Liver (tissue), 9 donors: ENCODE data around the gene DSE. TPM values are rescaled to one million over a fixed set of nuclear protein-coding genes. Genes with fewer than 3 reads are reported as not detected.
A peak's percentile ranks its signal among the peaks of the same experiment; 100 is the strongest.

Experiments
- DNase-seq: peaks from one replicate; pipeline ENCODE4 v3.0.0-alpha.2; 2017; ENCODE audit warnings: low spot score
- H3K27ac ChIP-seq, 2 donors: one replicate each; pipeline ENCODE4 v1.7.0; 2013; ENCODE audit warnings: inconsistent platforms in 2 of 2, low read length in 2 of 2, control low read depth in 1 of 2, low read depth in 1 of 2, mild to moderate bottlenecking in 1 of 2
- H3K27me3 ChIP-seq, 4 donors: one replicate each; pipeline versions ENCODE4 v1.6.1 to v1.7.0; 2013; ENCODE audit warnings: low read length in 3 of 4, inconsistent platforms in 1 of 4, mild to moderate bottlenecking in 1 of 4, moderate library complexity in 1 of 4; ENCODE audit not compliant: control insufficient read depth in 4 of 4, insufficient read depth in 4 of 4
- H3K36me3 ChIP-seq, 4 donors: one replicate each; pipeline versions ENCODE4 v1.6.1 to v1.7.0; 2013; ENCODE audit warnings: low read length in 3 of 4, mild to moderate bottlenecking in 3 of 4, low read depth in 1 of 4, moderate library complexity in 1 of 4; ENCODE audit not compliant: control insufficient read depth in 4 of 4, insufficient read depth in 3 of 4
- H3K4me1 ChIP-seq, 4 donors: one replicate each; pipeline versions ENCODE4 v1.6.1 to v1.7.0; 2013; ENCODE audit warnings: low read length in 3 of 4, mild to moderate bottlenecking in 3 of 4, moderate library complexity in 1 of 4; ENCODE audit not compliant: control insufficient read depth in 4 of 4, insufficient read depth in 4 of 4
- H3K4me3 ChIP-seq, 3 donors: one replicate each; pipeline versions ENCODE4 v1.6.1 to v1.7.0; 2013; ENCODE audit warnings: low read length in 3 of 3, control low read depth in 1 of 3, low read depth in 1 of 3, mild to moderate bottlenecking in 1 of 3
- H3K9ac ChIP-seq, 2 donors: one replicate each; pipeline ENCODE4 v1.7.0; 2013; ENCODE audit warnings: low read length in 2 of 2, mild to moderate bottlenecking in 2 of 2, moderate library complexity in 2 of 2, control low read depth in 1 of 2, low read depth in 1 of 2
- H3K9me3 ChIP-seq, 4 donors: one replicate each; pipeline versions ENCODE4 v1.6.1 to v1.7.0; 2013; ENCODE audit warnings: low read length in 3 of 4; ENCODE audit not compliant: control insufficient read depth in 4 of 4
- CTCF ChIP-seq: fragments of 150-350 bp; IDR thresholded peaks from 2 replicates; pipeline ENCODE4 v1.5.1; 2017; ENCODE audit warnings: improper control_type of control experiment, low read depth, low read length; ENCODE audit not compliant: missing input control
- EGR1 ChIP-seq, 2 donors: IDR thresholded peaks; 2 replicates each; pipeline ENCODE4 v1.6.1; 2016 to 2018; ENCODE audit warnings: antibody characterized with exemption in 2 of 2, low read depth in 2 of 2
- FOXA1 ChIP-seq: IDR thresholded peaks from 2 replicates; pipeline ENCODE4 v1.6.1; 2016; ENCODE audit warnings: antibody characterized with exemption
- FOXA2 ChIP-seq: IDR thresholded peaks from 2 replicates; pipeline ENCODE4 v1.6.1; 2016; ENCODE audit warnings: antibody characterized with exemption
- GABPA ChIP-seq, 2 donors: IDR thresholded peaks in 1 of 2; conservative IDR thresholded peaks in 1 of 2; 2 replicates each; pipeline ENCODE4 v1.6.1; 2016; ENCODE audit warnings: antibody characterized with exemption in 2 of 2, mild to moderate bottlenecking in 1 of 2, moderate library complexity in 1 of 2
- HNF4A ChIP-seq, 2 donors: conservative IDR thresholded peaks; 2 replicates each; pipeline ENCODE4 v1.6.1; 2016; ENCODE audit warnings: antibody characterized with exemption in 2 of 2, mild to moderate bottlenecking in 2 of 2
- JUND ChIP-seq, 2 donors: IDR thresholded peaks; 2 replicates each; pipeline ENCODE4 v1.6.1; 2016; ENCODE audit warnings: antibody characterized with exemption in 2 of 2
- NR2F2 ChIP-seq: IDR thresholded peaks from 2 replicates; pipeline ENCODE4 v1.6.1; 2016; ENCODE audit warnings: antibody characterized with exemption
- RAD21 ChIP-seq, 2 donors: IDR thresholded peaks; 2 replicates each; pipeline ENCODE4 v1.6.1; 2016; ENCODE audit warnings: antibody characterized with exemption in 2 of 2, mild to moderate bottlenecking in 2 of 2
- SP1 ChIP-seq: IDR thresholded peaks from 2 replicates; pipeline ENCODE4 v1.6.1; 2018; ENCODE audit warnings: antibody characterized with exemption, mild to moderate bottlenecking
- TAF1 ChIP-seq: conservative IDR thresholded peaks from 2 replicates; pipeline ENCODE4 v1.6.1; 2016; ENCODE audit warnings: antibody characterized with exemption, mild to moderate bottlenecking
- YY1 ChIP-seq: IDR thresholded peaks from 2 replicates; pipeline ENCODE4 v1.6.1; 2016; ENCODE audit warnings: antibody characterized with exemption, mild to moderate bottlenecking
- ZBTB33 ChIP-seq: IDR thresholded peaks from 2 replicates; pipeline ENCODE4 v1.6.1; 2016; ENCODE audit warnings: antibody characterized with exemption
- WGBS: extraction: QIAGEN DNeasy Blood & Tissue Kit; methylation state at CpG from one replicate; pipeline ENCODE4 v1.1.7; 2013; 5-methylcytosine and 5-hydroxymethylcytosine counted together
- polyA plus RNA-seq, 2 donors: library from polyadenylated mRNA; stranded (reverse) in 1 of 2; unstranded in 1 of 2; fragments of 200-250 nt in 1 of 2; fragments of >200 nt in 1 of 2; fragmentation: Nextera tagmentation in 1 of 2; extraction: Ambion mirVana in 1 of 2; gene quantifications; one replicate each; pipeline versions ENCODE4 v1.2.1 to v1.2.3, GENCODE V29; 2013 to 2015
- total RNA-seq, 2 donors: library from RNA; depleted of rRNA; stranded (reverse); fragments of >200 nt; gene quantifications; one replicate each; pipeline ENCODE4 v1.2.3, GENCODE V29; 2014
- donor health status: healthy.
- donor health status: healthy.
- donor health status: healthy.
- donor health status: healthy.
- donor health status: healthy.

The DSE gene
- total and polyA plus RNA-seq, 4 donors, result 5.5 to 22.8 (median 9.6) TPM

GRCh38 chr6:116369964-116370759, 585 bp upstream of the DSE start:
- WGBS, result 20% methylated on average over 29 of the region's 29 CpGs

GRCh38 chr6:116371120-116371917, 572 bp downstream of the DSE start:
- H3K36me3 ChIP-seq, result no peaks in the 10 kb centered on the region
- H3K9me3 ChIP-seq, result no peaks in the 10 kb centered on the region

More at GRCh38 chr6:116369964-116370759, 585 bp upstream of the DSE start:
- Histone ChIP-seq H3K36me3 (no peaks in the 10 kb centered on the region), H3K9ac (peak overlapping the region in 1 of 2 donors; percentile 2), H3K4me1 (peaks cover 3 to 15% (median 5%) of the 10 kb centered on the region in 4 donors), H3K27ac (peak overlapping the region; percentile 71 to 88), H3K4me3 (peak overlapping the region; percentile 61 to 90 (median 87)), H3K27me3 (no peaks in the 10 kb centered on the region), H3K9me3 (no peaks in the 10 kb centered on the region)
- TF ChIP-seq RAD21 (IDR thresholded peaks at IDR 0.05), result no peak
- no peak for TF ChIP-seq FOXA2
- no peak for TF ChIP-seq TAF1
- no peak for TF ChIP-seq SP1
- TF ChIP-seq JUND (IDR thresholded peaks at IDR 0.05), result no peak
- no peak for TF ChIP-seq ZBTB33
- TF ChIP-seq CTCF, result no peak
- TF ChIP-seq GABPA (IDR thresholded peaks at IDR 0.05 in 1 of 2, conservative IDR thresholded peaks at IDR 0.05 in 1 of 2), result no peak
- no peak for TF ChIP-seq EGR1 (IDR thresholded peaks at IDR 0.05; ENCODE audit: low read depth in 2 of 2)
- no peak for TF ChIP-seq HNF4A (conservative IDR thresholded peaks at IDR 0.05)
- TF ChIP-seq YY1, result no peak
- no peak for TF ChIP-seq FOXA1
- TF ChIP-seq NR2F2, result no peak
- DNase-seq, result no peak

More at GRCh38 chr6:116371120-116371917, 572 bp downstream of the DSE start:
- peak overlapping the region; percentile 71 to 88 for H3K27ac ChIP-seq
- H3K4me3 ChIP-seq, result peak overlapping the region; percentile 73 to 90 (median 87)
- peaks cover 2 to 15% (median 5%) of the 10 kb centered on the region in 4 donors for H3K4me1 ChIP-seq
- peak overlapping the region; percentile 31 to 60 for H3K9ac ChIP-seq
- TF ChIP-seq EGR1 (IDR thresholded peaks at IDR 0.05; ENCODE audit: low read depth in 2 of 2) (no peak), RAD21 (IDR thresholded peaks at IDR 0.05) (peak in 1 of 2 donors; percentile 27)
- WGBS, result under 1% methylated on average over 75 of the region's 75 CpGs
- peak; percentile 45 for DNase-seq
- H3K27me3 ChIP-seq, result no peaks in the 10 kb centered on the region
